Ecto neural progenitor cell (in vitro differentiated cells): ENCODE measurements around the gene ABI3.
A peak's percentile ranks its signal among the peaks of the same experiment; 100 is the strongest.

Source experiments
- DNase-seq: peaks from one replicate; pipeline ENCODE4 v3.0.0-alpha.2; 2018; ENCODE audit warnings: low spot score

Gene ABI3

GRCh38 chr17:49225554-49226236 lies 15.2 kb downstream of the ABI3 start:
- DNase-seq: no peak

DNA sequence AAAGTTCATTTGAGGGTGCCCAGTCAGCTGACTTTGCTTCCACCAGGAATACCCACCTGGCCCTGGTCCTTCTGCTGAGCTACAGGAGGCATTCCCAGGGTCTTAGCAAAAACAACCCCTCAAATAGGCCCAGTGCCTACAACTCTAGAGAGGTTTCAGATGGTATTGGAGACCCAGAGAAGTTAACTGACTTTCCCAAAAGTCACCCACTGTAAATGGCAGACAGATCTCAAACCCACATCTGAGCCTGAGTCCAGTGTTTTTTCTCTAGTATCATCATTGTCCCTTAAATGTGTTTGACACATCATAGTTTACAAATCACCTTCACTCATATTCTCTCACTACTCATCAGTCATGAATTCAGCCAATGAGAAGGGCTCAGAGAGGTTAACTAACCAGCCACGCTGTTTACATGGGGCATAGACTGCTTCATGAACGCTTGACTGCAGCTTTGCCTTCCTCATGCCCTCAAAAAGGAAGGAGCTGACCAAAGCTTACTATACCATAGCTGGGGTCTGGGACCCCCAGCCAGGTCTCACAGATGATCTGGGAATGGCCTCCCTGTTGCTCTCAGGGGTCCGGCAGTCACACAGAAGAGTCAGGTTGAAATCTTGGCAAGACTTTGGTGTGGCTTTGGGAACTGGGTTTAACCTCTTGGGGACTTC lies 16.4 kb downstream of the ABI3 start:
- no peak for DNase-seq

DNA sequence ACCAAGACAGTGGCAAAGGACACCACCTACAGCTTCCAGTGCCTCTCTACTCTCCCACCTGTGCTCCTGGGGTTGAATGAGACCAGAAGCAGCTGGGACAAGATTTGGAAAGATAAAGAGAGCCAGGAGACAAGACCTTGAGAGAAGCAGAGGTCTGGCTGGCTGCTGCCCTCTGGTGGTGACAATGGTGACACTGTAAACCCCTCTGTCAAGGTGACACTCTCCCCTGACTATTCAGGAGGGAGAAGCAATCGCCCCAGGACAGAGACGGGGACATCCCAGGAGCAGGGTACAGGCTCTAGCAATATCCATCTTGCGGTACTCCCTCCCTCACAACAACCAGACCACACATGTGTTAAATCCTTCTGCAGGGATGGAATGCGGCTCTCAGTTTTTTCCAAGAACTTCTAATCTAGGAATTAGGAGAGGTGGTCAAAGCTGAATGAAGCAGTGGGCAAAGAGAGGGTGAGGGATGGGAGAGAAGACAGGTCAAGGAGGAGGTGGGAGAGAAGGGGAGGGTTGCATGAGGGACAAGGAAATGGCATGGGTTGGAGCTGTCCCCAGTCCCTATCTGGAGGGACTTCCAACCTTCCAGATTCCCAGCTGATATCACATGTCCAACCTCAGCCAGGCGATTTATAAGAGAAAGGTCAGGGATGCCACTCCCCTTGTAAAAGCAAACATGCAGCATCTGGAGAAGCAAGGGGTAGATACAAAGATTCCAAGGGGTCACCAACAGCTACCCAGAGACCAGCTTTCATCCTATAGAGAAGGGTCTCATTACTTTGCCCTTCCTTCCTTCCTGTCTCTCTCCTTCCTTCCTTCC lies 17.1 kb downstream of the ABI3 start:
- DNase-seq: peak; percentile 84

- no peak for DNase-seq
Observed at GRCh38 chr17:49229076-49229804, 18.7 kb downstream of the ABI3 start.

GRCh38 chr17:49229805-49230600 lies 19.5 kb downstream of the ABI3 start:
- DNase-seq: no peak

- DNase-seq: peak; percentile 98
Observed at GRCh38 chr17:49230636-49231562, 20.4 kb downstream of the ABI3 start, which contains the start of gene PHOSPHO1. Gene PHOSPHO1 (minus strand): TSS chr17:49230787. CDS start chr17:49226691, 4,096 bp downstream.

- no peak for DNase-seq
Observed at GRCh38 chr17:49231563-49231894, 21.0 kb downstream of the ABI3 start.

DNA sequence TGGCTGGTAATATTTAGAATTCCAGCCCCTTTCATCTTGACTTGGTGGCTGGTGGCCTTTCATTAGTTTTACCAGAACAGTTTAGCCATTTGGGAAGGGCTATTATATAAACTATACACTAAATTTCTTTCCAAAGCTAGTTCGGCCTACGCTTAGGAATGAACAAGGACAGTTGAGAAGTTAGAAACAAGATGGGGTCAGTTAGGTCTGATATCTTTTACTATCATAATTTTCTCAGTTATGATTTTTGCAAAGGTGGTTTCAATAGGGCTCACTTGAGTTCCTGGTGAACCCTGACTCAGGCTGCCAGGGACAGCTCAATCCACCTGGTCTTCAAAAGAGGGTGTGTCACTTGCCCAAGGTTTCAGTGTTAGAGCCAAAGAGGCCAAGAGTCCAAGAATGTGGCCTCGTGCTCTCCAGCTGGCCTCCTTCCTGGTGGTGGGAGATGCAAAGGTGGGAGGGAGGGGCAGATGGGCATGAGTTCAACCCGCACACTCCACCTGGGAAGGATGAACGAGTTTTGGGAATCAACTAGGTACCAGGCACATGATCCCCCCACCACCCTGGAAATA lies 24.1 kb downstream of the ABI3 start:
- no peak for DNase-seq

DNA sequence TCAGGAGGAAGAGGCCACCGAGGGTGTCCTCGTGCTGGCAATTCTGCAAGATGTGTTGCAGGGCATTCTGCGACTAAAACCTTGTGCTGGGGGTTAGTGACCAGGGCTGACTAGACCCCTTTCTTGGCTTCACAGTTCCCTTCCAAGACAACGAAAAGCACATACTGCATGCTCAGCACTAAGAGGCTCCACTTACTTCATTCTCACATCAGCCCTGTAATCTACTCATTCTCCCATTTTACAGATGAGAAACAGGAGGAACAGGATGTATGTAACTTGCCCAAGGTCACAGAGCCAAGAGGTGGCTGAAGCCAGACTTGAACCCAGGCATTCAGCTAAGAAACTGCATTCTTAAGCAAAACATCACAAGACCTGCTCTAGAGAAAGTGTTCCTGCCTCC lies 25.4 kb downstream of the ABI3 start:
- no peak for DNase-seq

DNA sequence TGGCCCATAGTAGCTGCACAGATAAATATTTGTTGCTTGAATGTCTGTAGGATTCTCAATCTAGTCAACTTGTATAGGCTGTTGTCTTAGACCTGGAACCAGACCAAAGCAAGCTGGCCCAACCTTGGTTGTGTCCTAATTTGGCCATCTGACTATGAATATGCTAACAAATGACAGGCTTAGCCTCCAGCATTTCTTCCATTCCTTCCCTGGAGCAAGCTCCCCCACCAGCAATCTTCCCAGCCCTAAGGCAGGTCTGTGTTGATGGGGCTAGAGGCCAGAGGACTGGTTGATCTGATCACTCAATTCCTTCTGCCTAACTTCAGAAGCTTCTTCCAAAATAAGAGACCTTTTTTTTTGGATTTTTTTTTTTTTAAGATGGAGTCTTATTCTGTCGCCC lies 29.5 kb downstream of the ABI3 start:
- DNase-seq: no peak

DNA sequence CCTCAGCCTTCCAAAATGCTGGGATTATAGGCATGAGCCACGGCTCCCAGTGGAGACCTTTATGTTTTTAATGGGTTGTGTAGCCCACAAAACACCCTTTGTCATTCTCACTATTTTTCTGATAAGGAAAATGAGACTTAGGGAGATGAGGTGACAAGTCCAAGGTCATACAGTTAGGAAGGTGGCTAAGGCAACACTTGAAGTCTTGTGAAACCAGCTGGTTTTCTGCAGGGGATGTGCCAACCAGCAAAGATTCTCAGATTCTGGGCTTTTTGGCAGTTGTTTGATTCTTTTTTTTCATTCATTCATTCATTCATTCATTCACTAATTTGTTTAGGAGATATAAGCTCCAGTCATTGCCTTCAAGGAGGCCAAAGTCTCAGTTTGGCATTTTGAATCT lies 30.1 kb downstream of the ABI3 start:
- DNase-seq: no peak

DNA sequence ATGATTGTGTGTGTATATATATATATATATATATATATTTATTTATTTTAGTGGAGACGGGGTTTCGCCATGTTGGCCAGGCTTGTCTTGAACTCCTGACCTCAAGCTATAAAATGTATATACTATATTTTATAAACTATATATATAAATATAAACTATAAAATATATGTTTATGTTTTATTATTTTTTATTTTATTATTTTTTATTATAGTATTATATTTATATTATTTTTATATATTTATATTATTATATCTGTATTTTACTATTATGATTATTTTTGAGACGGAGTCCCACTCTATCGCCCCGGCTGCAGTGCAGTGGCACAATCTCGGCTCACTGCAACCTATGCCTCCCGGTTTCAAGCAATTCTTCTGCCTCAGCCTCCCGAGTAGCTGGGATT lies 30.5 kb downstream of the ABI3 start:
- no peak for DNase-seq

DNA sequence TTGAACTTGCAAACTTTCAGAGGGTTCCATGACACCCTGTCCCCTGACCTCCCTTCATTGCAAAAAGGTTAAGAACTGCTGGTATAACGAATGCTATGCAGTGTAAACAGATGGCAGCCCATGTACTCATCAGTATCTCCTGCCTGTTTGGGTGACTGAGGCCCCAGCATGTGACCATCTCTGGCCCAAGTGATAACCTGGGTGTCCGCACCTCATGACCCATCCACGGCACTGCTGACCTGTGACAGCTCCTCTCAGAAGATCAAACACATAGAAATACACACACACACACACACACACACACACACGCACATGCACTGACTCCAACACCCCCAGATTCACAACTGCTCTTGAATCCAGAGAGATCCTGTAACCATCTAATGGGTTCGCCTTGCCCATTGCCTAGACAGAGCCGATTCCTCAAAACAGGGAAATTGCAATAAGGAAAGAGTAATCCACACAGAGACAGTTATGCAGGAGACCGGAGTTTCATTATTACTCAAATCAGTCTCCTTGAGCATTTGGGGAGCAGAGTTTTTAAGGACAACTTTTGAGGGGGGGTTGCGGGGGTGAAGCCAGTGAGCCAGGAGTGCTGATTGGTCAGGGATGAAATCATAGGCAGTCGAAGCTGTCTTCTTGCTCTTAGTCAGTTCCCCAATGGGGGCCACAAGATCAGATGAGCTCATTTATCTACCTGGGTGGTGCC lies 31.3 kb downstream of the ABI3 start:
- no peak for DNase-seq

DNA sequence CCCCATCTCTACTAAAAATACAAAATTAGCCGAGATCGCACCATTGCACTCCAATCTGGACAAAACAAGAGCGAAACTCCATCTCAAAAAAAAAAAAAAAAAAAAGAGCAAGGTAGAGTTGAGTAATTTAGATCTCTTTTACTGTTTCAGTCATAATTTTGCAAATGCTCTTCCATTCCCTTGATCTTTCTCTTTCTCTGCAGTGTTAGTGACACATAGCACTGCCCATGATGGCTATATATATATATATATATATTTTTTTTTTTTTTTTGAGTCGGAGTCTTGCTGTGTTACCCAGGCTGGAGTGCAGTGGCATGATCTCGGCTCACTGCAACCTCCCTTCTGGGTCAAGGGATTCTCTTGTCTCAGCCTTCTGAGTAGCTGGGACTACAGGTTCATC lies 32.3 kb downstream of the ABI3 start:
- no peak for DNase-seq

GRCh38 chr17:49244839-49245238 lies 34.3 kb downstream of the ABI3 start:
- no peak for DNase-seq

- DNase-seq: no peak
Observed at GRCh38 chr17:49247944-49248343, 37.4 kb downstream of the ABI3 start.

- DNase-seq: no peak
Observed at GRCh38 chr17:49249292-49249794, 38.8 kb downstream of the ABI3 start.

DNA sequence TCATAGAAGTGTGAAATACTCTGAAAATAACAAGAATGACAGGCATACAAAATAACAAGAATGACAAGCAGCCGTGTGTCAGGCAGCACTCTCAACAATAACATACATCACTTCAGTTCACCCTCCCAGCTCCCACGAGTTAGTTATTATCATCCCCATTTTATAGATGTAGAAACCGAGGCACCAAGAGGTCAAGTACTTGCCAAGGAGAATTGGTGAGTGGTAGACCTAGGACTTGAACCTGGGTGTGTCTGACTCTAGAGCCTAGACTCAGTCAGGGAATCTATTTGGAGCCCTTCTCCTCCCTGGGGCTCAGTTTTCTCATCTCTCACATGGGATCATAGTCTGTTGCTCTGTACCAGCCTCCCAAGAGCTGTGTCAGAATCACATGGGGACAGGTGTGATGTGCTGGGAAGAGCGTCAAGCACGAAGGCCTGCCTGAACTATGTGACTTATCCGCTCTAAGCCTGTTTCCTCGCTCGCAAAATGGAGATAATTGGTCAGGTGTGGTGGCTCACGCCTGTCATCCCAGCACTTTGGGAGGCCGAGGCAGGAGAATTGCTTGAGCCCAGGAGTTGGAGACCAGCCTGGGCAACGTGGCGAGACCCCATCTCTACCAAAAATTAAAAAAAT lies 39.5 kb downstream of the ABI3 start:
- DNase-seq: no peak
